Osteoblast (primary cell): ENCODE data around the gene BNIP3. TPM values are rescaled to one million over a fixed set of nuclear protein-coding genes. Genes with fewer than 3 reads are reported as not detected.

Experiments
- DNase-seq: peaks from one replicate; pipeline ENCODE4 v3.0.0; 2011; ENCODE audit warnings: low spot score, mixed read lengths; ENCODE audit not compliant: insufficient read length; ENCODE audit errors: missing footprints
- H2AFZ ChIP-seq: 2 replicates; pipeline ENCODE4 v1.6.0; 2011; ENCODE audit warnings: mild to moderate bottlenecking, low read length
- H3K27ac ChIP-seq: 2 replicates; pipeline ENCODE4 v1.5.1; 2011; ENCODE audit warnings: mild to moderate bottlenecking, low read depth, low read length, moderate library complexity
- H3K27me3 ChIP-seq: 2 replicates; pipeline ENCODE4 v1.6.0; 2012; ENCODE audit warnings: mild to moderate bottlenecking, control low read depth, inconsistent platforms, low read length, moderate library complexity; ENCODE audit not compliant: insufficient read depth
- H3K36me3 ChIP-seq: 2 replicates; pipeline ENCODE4 v1.5.1; 2011; ENCODE audit warnings: mild to moderate bottlenecking, low read length, control low read depth, moderate library complexity; ENCODE audit not compliant: insufficient read depth
- H3K4me1 ChIP-seq: 2 replicates; pipeline ENCODE4 v1.5.1; 2011; ENCODE audit warnings: mild to moderate bottlenecking, low read length, control low read depth, moderate library complexity; ENCODE audit not compliant: insufficient read depth
- H3K4me2 ChIP-seq: 2 replicates; pipeline ENCODE4 v1.6.0; 2011; ENCODE audit warnings: mild to moderate bottlenecking, low read length; ENCODE audit not compliant: insufficient read depth
- H3K4me3 ChIP-seq: fragments of 200-600 bp; sonication (generic); 3 replicates; pipeline ENCODE4 v1.5.1; 2012; ENCODE audit warnings: mild to moderate bottlenecking, low read length, inconsistent platforms; ENCODE audit not compliant: insufficient read depth
- H3K79me2 ChIP-seq: 2 replicates; pipeline ENCODE4 v1.6.0; 2012; ENCODE audit warnings: mild to moderate bottlenecking, low read length, control low read depth, inconsistent platforms; ENCODE audit not compliant: insufficient read depth
- H3K9me3 ChIP-seq: 2 replicates; pipeline ENCODE4 v1.5.1; 2011; ENCODE audit warnings: low read depth, low read length, control low read depth
- H4K20me1 ChIP-seq: 2 replicates; pipeline ENCODE4 v1.6.0; 2012; ENCODE audit warnings: mild to moderate bottlenecking, low read length, control low read depth; ENCODE audit not compliant: insufficient read depth
- CTCF ChIP-seq: IDR thresholded peaks from 2 replicates; pipeline ENCODE4 v1.5.1; 2011; ENCODE audit warnings: mild to moderate bottlenecking, low read depth, low read length, moderate library complexity; ENCODE audit errors: extremely low read depth
- total RNA-seq: library from RNA; depleted of rRNA; stranded (reverse); fragments of >200 nt; gene quantifications from 2 replicates; pipeline ENCODE4 v1.2.3, GENCODE V29; 2012

The BNIP3 gene
- total RNA-seq, 1 donor: 112 TPM

GRCh38 chr10:131972474-131973071 lies 9.2 kb downstream of the BNIP3 start:
- Histone ChIP-seq H3K4me2 (peak overlapping the region; percentile 72), H3K27ac (no peak overlapping the region), H4K20me1 (peaks cover 34% of the 10 kb centered on the region), H3K79me2 (peaks cover 60% of the 10 kb centered on the region), H3K4me1 (peaks cover 10% of the 10 kb centered on the region), H3K9me3 (no peaks in the 10 kb centered on the region), H3K27me3 (no peaks in the 10 kb centered on the region), H2AFZ (no peak overlapping the region), H3K36me3 (peaks cover 30% of the 10 kb centered on the region), H3K4me3 (peak overlapping the region; percentile 42)
- DNase-seq: peak; percentile 92
- no peak for TF ChIP-seq CTCF

- Histone ChIP-seq H3K27me3 (no peaks in the 10 kb centered on the region), H3K4me2 (no peak overlapping the region), H4K20me1 (peaks cover 32% of the 10 kb centered on the region), H3K4me1 (peaks cover 10% of the 10 kb centered on the region), H3K36me3 (peaks cover 33% of the 10 kb centered on the region), H3K9me3 (no peaks in the 10 kb centered on the region), H3K4me3 (no peak overlapping the region), H3K27ac (no peak overlapping the region), H3K79me2 (peaks cover 50% of the 10 kb centered on the region), H2AFZ (no peak overlapping the region)
- TF ChIP-seq CTCF: no peak
- DNase-seq: no peak
These were observed 10.1 kb downstream of the BNIP3 start for GRCh38 chr10:131971591-131971990.

- no peak overlapping the region for H3K4me3 ChIP-seq
- DNase-seq: no peak
- no peaks in the 10 kb centered on the region for H3K27me3 ChIP-seq
- TF ChIP-seq CTCF: no peak
- H3K4me2 ChIP-seq: no peak overlapping the region
- H3K36me3 ChIP-seq: peaks cover 38% of the 10 kb centered on the region
- no peak overlapping the region for H3K27ac ChIP-seq
- H2AFZ ChIP-seq: no peak overlapping the region
- H3K4me1 ChIP-seq: peaks cover 10% of the 10 kb centered on the region
- H4K20me1 ChIP-seq: peaks cover 29% of the 10 kb centered on the region
- H3K9me3 ChIP-seq: no peaks in the 10 kb centered on the region
- H3K79me2 ChIP-seq: peaks cover 44% of the 10 kb centered on the region
These were observed 10.8 kb downstream of the BNIP3 start for GRCh38 chr10:131970946-131971345.

GRCh38 chr10:131968949-131969348 lies 12.8 kb downstream of the BNIP3 start:
- H3K36me3 ChIP-seq: peaks cover 38% of the 10 kb centered on the region
- H2AFZ ChIP-seq: no peak overlapping the region
- H3K4me2 ChIP-seq: no peak overlapping the region
- H3K27me3 ChIP-seq: no peaks in the 10 kb centered on the region
- TF ChIP-seq CTCF: no peak
- peaks cover 24% of the 10 kb centered on the region for H3K79me2 ChIP-seq
- DNase-seq: no peak
- no peak overlapping the region for H3K27ac ChIP-seq
- peaks cover 17% of the 10 kb centered on the region for H4K20me1 ChIP-seq
- H3K4me1 ChIP-seq: peaks cover 22% of the 10 kb centered on the region
- H3K9me3 ChIP-seq: no peaks in the 10 kb centered on the region
- no peak overlapping the region for H3K4me3 ChIP-seq
